HEK293 (cell line): Measurements from ENCODE around the gene PLEKHA1.
A peak's percentile ranks its signal among the peaks of the same experiment; 100 is the strongest.

Source experiments
- CTCF ChIA-PET: fragments of 350-600 bp; formaldehyde crosslinking; extraction: SDS; loops from one replicate; lab custom pipeline; 2021; ENCODE audit warnings: antibody characterized with exemption; lab: Yijun Ruan, JAX
- POLR2A ChIA-PET: fragments of 300-600 bp; formaldehyde crosslinking; extraction: SDS; loops from one replicate; lab custom pipeline; 2020; ENCODE audit warnings: antibody characterized with exemption, inconsistent platforms; lab: Yijun Ruan, JAX
- H3K27ac ChIP-seq: fragments of 200-500 bp; sonication (Bioruptor generic); 2 replicates; pipeline ENCODE4 v1.5.1; 2014; ENCODE audit warnings: low read depth, low read length, control low read depth, inconsistent platforms; ENCODE audit errors: extremely low read depth
- H3K36me3 ChIP-seq, 2 experiments: fragments of 200-500 bp in 1 of 2; sonication (Bioruptor generic) in 1 of 2; 1 replicate in 1 of 2; 2 replicates in 1 of 2; pipeline ENCODE4 v1.5.1; 2014 to 2017; ENCODE audit warnings: inconsistent platforms in 2 of 2, low read length in 2 of 2; ENCODE audit not compliant: control insufficient read depth in 2 of 2, insufficient read depth in 1 of 2
- H3K4me1 ChIP-seq: fragments of 200-500 bp; sonication (Bioruptor generic); 2 replicates; pipeline ENCODE4 v1.5.1; 2014; ENCODE audit warnings: mild to moderate bottlenecking, low read length, inconsistent platforms; ENCODE audit not compliant: control insufficient read depth, insufficient read depth
- H3K4me3 ChIP-seq: 2 replicates; pipeline ENCODE4 v1.5.1; 2011; ENCODE audit warnings: low read depth, mild to moderate bottlenecking, control low read depth, low read length, moderate library complexity
- H3K9me3 ChIP-seq: fragments of 200-500 bp; sonication (Bioruptor generic); 2 replicates; pipeline ENCODE4 v1.5.1; 2014; ENCODE audit warnings: low read depth, low read length, inconsistent platforms; ENCODE audit not compliant: control insufficient read depth, insufficient read depth
- AEBP2 ChIP-seq: fragments of 450-650 bp; formaldehyde crosslinking; IDR thresholded peaks from 2 replicates; pipeline ENCODE4 v1.5.1; 2016; ENCODE audit warnings: missing biosample characterization, missing genetic modification characterization, borderline replicate concordance
- HIC1 ChIP-seq: fragments of 450-650 bp; formaldehyde crosslinking; IDR thresholded peaks from 2 replicates; pipeline ENCODE4 v1.5.1; 2016; ENCODE audit warnings: missing biosample characterization, missing genetic modification characterization
- INSM2 ChIP-seq: fragments of 450-650 bp; formaldehyde crosslinking; IDR thresholded peaks from 2 replicates; pipeline ENCODE4 v1.5.1; 2016; ENCODE audit warnings: missing biosample characterization, missing genetic modification characterization
- SETDB1 ChIP-seq: IDR thresholded peaks from one replicate; pipeline ENCODE4 v1.6.1; 2017; ENCODE audit warnings: mild to moderate bottlenecking, low read length, moderate library complexity, mixed read lengths; ENCODE audit not compliant: insufficient read length
- SP3 ChIP-seq: fragments of 450-650 bp; formaldehyde crosslinking; IDR thresholded peaks from 2 replicates; pipeline ENCODE4 v1.5.1; 2016; ENCODE audit warnings: missing biosample characterization, missing genetic modification characterization
- TRIM28 ChIP-seq: IDR thresholded peaks from 2 replicates; pipeline ENCODE4 v1.6.1; 2011; ENCODE audit warnings: low read length, control low read depth, borderline replicate concordance
- WT1 ChIP-seq: fragments of 450-650 bp; formaldehyde crosslinking; IDR thresholded peaks from 2 replicates; pipeline ENCODE4 v1.5.1; 2016; ENCODE audit warnings: missing biosample characterization, missing genetic modification characterization
- ZBTB20 ChIP-seq: fragments of 450-650 bp; formaldehyde crosslinking; IDR thresholded peaks from 2 replicates; pipeline ENCODE4 v1.5.1; 2016; ENCODE audit warnings: missing biosample characterization, missing genetic modification characterization
- ZFP3 ChIP-seq: fragments of 450-650 bp; formaldehyde crosslinking; IDR thresholded peaks from 2 replicates; pipeline ENCODE4 v1.5.1; 2016; ENCODE audit warnings: low read depth, missing biosample characterization, missing genetic modification characterization
- ZNF114 ChIP-seq: fragments of 450-650 bp; formaldehyde crosslinking; IDR thresholded peaks from 2 replicates; pipeline ENCODE4 v1.5.0; 2017; ENCODE audit warnings: missing biosample characterization, missing genetic modification characterization
- ZNF121 ChIP-seq: fragments of 450-650 bp; formaldehyde crosslinking; IDR thresholded peaks from 2 replicates; pipeline ENCODE4 v1.5.1; 2016; ENCODE audit warnings: missing biosample characterization, missing genetic modification characterization
- ZNF146 ChIP-seq: fragments of 450-650 bp; formaldehyde crosslinking; IDR thresholded peaks from 2 replicates; pipeline ENCODE4 v1.5.1; 2016; ENCODE audit warnings: missing biosample characterization, missing genetic modification characterization
- ZNF174 ChIP-seq: fragments of 450-650 bp; formaldehyde crosslinking; IDR thresholded peaks from 2 replicates; pipeline ENCODE4 v1.5.0; 2017; ENCODE audit warnings: missing biosample characterization, mild to moderate bottlenecking, missing genetic modification characterization
- ZNF19 ChIP-seq: fragments of 450-650 bp; formaldehyde crosslinking; IDR thresholded peaks from 2 replicates; pipeline ENCODE4; 2016; ENCODE audit warnings: missing biosample characterization, missing genetic modification characterization, low read depth
- ZNF211 ChIP-seq: fragments of 450-650 bp; formaldehyde crosslinking; IDR thresholded peaks from 2 replicates; pipeline ENCODE4 v1.5.1; 2016; ENCODE audit warnings: low read depth, missing biosample characterization, missing genetic modification characterization
- ZNF350 ChIP-seq: fragments of 450-650 bp; formaldehyde crosslinking; IDR thresholded peaks from 2 replicates; pipeline ENCODE4 v1.5.0; 2017; ENCODE audit warnings: missing biosample characterization, mild to moderate bottlenecking, missing genetic modification characterization
- ZNF354C ChIP-seq: fragments of 450-650 bp; formaldehyde crosslinking; IDR thresholded peaks from 2 replicates; pipeline ENCODE4 v1.5.1; 2016; ENCODE audit warnings: missing biosample characterization, missing genetic modification characterization, low read depth, borderline replicate concordance
- ZNF423 ChIP-seq: fragments of 450-650 bp; formaldehyde crosslinking; IDR thresholded peaks from 2 replicates; pipeline ENCODE4 v1.5.1; 2016; ENCODE audit warnings: missing biosample characterization, missing genetic modification characterization
- ZNF521 ChIP-seq: fragments of 450-650 bp; formaldehyde crosslinking; IDR thresholded peaks from 2 replicates; pipeline ENCODE4 v1.5.1; 2017; ENCODE audit warnings: missing biosample characterization, mild to moderate bottlenecking, missing genetic modification characterization
- ZNF549 ChIP-seq: fragments of 450-650 bp; IDR thresholded peaks from 2 replicates; pipeline ENCODE4 v1.5.1; 2018; ENCODE audit warnings: missing biosample characterization, missing genetic modification characterization, mild to moderate bottlenecking, inconsistent platforms, moderate library complexity
- ZNF623 ChIP-seq: fragments of 450-650 bp; formaldehyde crosslinking; IDR thresholded peaks from 2 replicates; pipeline ENCODE4 v1.5.1; 2016; ENCODE audit warnings: missing biosample characterization, missing genetic modification characterization
- ZNF626 ChIP-seq: fragments of 450-650 bp; sonication (Bioruptor Pico); formaldehyde crosslinking; IDR thresholded peaks from 2 replicates; pipeline ENCODE4 v1.5.1; 2018; ENCODE audit warnings: missing biosample characterization, missing genetic modification characterization, inconsistent platforms
- TF ChIP-seq, protein P1 (sequence below): fragments of 450-650 bp; formaldehyde crosslinking; IDR thresholded peaks from 2 replicates; pipeline ENCODE4 v1.5.1; 2016; ENCODE audit warnings: missing biosample characterization, missing genetic modification characterization
- TF ChIP-seq, protein P2 (sequence below): fragments of 450-650 bp; formaldehyde crosslinking; IDR thresholded peaks from 2 replicates; pipeline ENCODE4 v1.5.1; 2016; ENCODE audit warnings: missing biosample characterization, missing genetic modification characterization

The PLEKHA1 gene

DNA sequence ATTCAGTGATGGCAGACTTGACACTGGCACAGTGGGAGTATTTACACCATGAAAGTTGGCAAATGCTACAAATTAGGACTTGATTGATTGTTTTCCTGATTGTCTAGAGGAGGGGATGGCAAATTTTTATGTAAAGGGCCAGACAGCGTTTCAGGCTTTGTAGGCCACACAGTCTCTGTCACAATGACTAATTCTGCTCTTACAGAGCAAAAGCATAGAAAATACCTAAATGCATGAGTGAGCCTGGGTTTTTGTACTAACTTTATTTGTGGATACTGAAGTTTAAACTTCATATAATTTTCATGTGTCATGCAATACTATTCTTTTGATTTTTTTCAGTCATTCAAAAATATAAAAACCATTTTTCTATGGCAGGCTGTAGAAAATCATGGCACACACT is 71.0 kb downstream of the PLEKHA1 start (continued):
- TF ChIP-seq, protein P1, sequence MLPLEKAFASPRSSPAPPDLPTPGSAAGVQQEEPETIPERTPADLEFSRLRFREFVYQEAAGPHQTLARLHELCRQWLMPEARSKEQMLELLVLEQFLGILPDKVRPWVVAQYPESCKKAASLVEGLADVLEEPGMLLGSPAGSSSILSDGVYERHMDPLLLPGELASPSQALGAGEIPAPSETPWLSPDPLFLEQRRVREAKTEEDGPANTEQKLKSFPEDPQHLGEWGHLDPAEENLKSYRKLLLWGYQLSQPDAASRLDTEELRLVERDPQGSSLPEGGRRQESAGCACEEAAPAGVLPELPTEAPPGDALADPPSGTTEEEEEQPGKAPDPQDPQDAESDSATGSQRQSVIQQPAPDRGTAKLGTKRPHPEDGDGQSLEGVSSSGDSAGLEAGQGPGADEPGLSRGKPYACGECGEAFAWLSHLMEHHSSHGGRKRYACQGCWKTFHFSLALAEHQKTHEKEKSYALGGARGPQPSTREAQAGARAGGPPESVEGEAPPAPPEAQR (tag by site-specific recombination) = no peak
- TF ChIP-seq AEBP2 (tag by site-specific recombination) = no peak
- no peak for TF ChIP-seq ZNF623 (tag by site-specific recombination)
- no peak for TF ChIP-seq ZFP3 (tag by site-specific recombination)
- TF ChIP-seq, protein P2, sequence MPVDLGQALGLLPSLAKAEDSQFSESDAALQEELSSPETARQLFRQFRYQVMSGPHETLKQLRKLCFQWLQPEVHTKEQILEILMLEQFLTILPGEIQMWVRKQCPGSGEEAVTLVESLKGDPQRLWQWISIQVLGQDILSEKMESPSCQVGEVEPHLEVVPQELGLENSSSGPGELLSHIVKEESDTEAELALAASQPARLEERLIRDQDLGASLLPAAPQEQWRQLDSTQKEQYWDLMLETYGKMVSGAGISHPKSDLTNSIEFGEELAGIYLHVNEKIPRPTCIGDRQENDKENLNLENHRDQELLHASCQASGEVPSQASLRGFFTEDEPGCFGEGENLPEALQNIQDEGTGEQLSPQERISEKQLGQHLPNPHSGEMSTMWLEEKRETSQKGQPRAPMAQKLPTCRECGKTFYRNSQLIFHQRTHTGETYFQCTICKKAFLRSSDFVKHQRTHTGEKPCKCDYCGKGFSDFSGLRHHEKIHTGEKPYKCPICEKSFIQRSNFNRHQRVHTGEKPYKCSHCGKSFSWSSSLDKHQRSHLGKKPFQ (tag by site-specific recombination) = no peak
- no peak for TF ChIP-seq ZNF350 (tag by site-specific recombination)
- TF ChIP-seq SP3 (tag by site-specific recombination) = no peak
- no peak for TF ChIP-seq ZNF174 (tag by site-specific recombination)
- TF ChIP-seq ZNF626 = no peak
- TF ChIP-seq ZNF423 (tag by site-specific recombination) = no peak
- no peak for TF ChIP-seq ZNF146 (tag by site-specific recombination)
- TF ChIP-seq, all 188 proteins: peak for 0

GRCh38 chr10:122445904-122446303 is 71.4 kb downstream of the PLEKHA1 start:
- H3K36me3 ChIP-seq = no peaks in the 10 kb centered on the region
- CTCF ChIA-PET = interaction anchor here (0.7 to 3.0 kb wide), 2 partner anchors 11 to 120 kb away, joined by 3 to 11 read pairs; no protein-coding TSS in a partner anchor
- H3K4me3 ChIP-seq = no peak overlapping the region
- no peaks in the 10 kb centered on the region for H3K9me3 ChIP-seq
- POLR2A ChIA-PET = interaction anchor here (0.5 kb wide), 1 partner anchor 1343 kb away, joined by 3 read pairs; no protein-coding TSS in a partner anchor
- no peak for TF ChIP-seq ZNF623 (tag by site-specific recombination)
- TF ChIP-seq ZNF354C (tag by site-specific recombination) = no peak
- no peak for TF ChIP-seq ZNF549
- no peak overlapping the region for H3K27ac ChIP-seq
- peaks cover 2% of the 10 kb centered on the region; the same call in 1 of the 2 replicates for H3K4me1 ChIP-seq

- ChIA-PET CTCF (interaction anchor here (0.6 to 2.1 kb wide), 4 partner anchors 12 to 517 kb away, joined by 3 to 9 read pairs (median 4); no protein-coding TSS in a partner anchor), POLR2A (no interaction called here)
- H3K27ac ChIP-seq = no peak overlapping the region
- H3K4me3 ChIP-seq = no peak overlapping the region
- peaks cover 2% of the 10 kb centered on the region; the same call in 1 of the 2 replicates for H3K4me1 ChIP-seq
- no peaks in the 10 kb centered on the region for H3K9me3 ChIP-seq
- H3K36me3 ChIP-seq = no peaks in the 10 kb centered on the region
- 0 out of 2 replicates have a peak, but pooled peaks have one; percentile 47 for TF ChIP-seq ZBTB20
- TF ChIP-seq HIC1 (tag by site-specific recombination) = no peak
- TF ChIP-seq INSM2 (tag by site-specific recombination) = no peak
- 0 out of 2 replicates have a peak, but pooled peaks have one; percentile 37 for TF ChIP-seq WT1 (tag by site-specific recombination)
- 0 out of 2 replicates have a peak, but pooled peaks have one; percentile 35 for TF ChIP-seq TRIM28
- no peak for TF ChIP-seq ZNF19
- no peak for TF ChIP-seq ZNF521 (tag by site-specific recombination)
- TF ChIP-seq ZNF114 (tag by site-specific recombination) = no peak
- TF ChIP-seq SETDB1 = peak; percentile 74
- TF ChIP-seq ZNF121 (tag by site-specific recombination) = no peak
- no peak for TF ChIP-seq ZNF211 (tag by site-specific recombination)
Measured at GRCh38 chr10:122446668-122447423, 72.3 kb downstream of the PLEKHA1 start.
